Spleen (tissue), 7 donors: ENCODE data around the gene PSMD1.

Experiments used
- POLR2A ChIP-seq, 3 donors: fragments of 450-650 bp; IDR thresholded peaks; one replicate each; pipeline ENCODE4 v1.5.1; 2017; ENCODE audit warnings: antibody characterized with exemption in 3 of 3, mild to moderate bottlenecking in 1 of 3
- POLR2AphosphoS5 ChIP-seq, 3 donors: sonication (generic); formaldehyde crosslinking; IDR thresholded peaks; one replicate each; pipeline ENCODE4 v1.5.1; 2017; ENCODE audit warnings: antibody characterized with exemption in 3 of 3
- TF ChIP-seq, protein P1 (sequence below), 11 experiments: fragments of 200-600 bp in 7 of 11; fragments of 450-650 bp in 4 of 11; sonication (generic) in 4 of 11; IDR thresholded peaks in 8 of 11; conservative IDR thresholded peaks in 3 of 11; 1 replicate in 7 of 11; 2 replicates in 4 of 11; pipeline versions ENCODE4 v1.4.0 to v1.8.0; 2016 to 2021; ENCODE audit warnings: antibody characterized with exemption in 11 of 11, inconsistent platforms in 4 of 11, mild to moderate bottlenecking in 1 of 11
- donor health status: DM: no; HTN: no; CAD: no; lungs with moderate emphysema.
- donor health status: DM: no; HTN: no; CAD: no.
- donor health status: DM: no; HTN: no; CAD: no.

DNA sequence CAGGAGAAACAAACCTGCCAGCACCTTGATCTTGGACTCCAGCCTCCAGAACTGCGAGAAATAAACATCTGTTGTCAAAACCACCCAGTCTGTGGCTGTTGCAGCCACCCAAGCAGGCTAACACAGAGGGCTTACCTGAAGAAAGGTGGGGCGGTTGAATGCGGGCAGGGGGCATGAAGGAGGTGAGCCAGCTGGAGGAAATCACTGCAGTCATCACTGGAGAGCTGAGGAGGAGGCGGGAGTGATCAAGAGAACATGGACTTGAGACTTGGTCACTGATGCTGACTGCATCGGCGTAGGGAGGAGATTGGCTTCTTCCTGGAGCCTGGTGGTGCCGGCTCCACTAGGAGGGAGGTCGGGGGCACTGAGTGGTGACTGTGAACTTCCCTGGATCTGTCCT, 127.2 kb downstream of the PSMD1 start:
- TF ChIP-seq, protein P1, sequence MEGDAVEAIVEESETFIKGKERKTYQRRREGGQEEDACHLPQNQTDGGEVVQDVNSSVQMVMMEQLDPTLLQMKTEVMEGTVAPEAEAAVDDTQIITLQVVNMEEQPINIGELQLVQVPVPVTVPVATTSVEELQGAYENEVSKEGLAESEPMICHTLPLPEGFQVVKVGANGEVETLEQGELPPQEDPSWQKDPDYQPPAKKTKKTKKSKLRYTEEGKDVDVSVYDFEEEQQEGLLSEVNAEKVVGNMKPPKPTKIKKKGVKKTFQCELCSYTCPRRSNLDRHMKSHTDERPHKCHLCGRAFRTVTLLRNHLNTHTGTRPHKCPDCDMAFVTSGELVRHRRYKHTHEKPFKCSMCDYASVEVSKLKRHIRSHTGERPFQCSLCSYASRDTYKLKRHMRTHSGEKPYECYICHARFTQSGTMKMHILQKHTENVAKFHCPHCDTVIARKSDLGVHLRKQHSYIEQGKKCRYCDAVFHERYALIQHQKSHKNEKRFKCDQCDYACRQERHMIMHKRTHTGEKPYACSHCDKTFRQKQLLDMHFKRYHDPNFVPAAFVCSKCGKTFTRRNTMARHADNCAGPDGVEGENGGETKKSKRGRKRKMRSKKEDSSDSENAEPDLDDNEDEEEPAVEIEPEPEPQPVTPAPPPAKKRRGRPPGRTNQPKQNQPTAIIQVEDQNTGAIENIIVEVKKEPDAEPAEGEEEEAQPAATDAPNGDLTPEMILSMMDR (IDR thresholded peaks at IDR 0.05 in 8 of 11, conservative IDR thresholded peaks at IDR 0.05 in 3 of 11), result no peak
- TF ChIP-seq POLR2A (IDR thresholded peaks at IDR 0.05) (no peak), POLR2AphosphoS5 (IDR thresholded peaks at IDR 0.05) (no peak)
